Sigmoid colon (tissue), 7 donors: ENCODE measurements around the gene CLDN2. TPM values are rescaled to one million over a fixed set of nuclear protein-coding genes. Genes with fewer than 3 reads are reported as not detected.
"Not testable (repeated sequence)": the region's sequence is repeated elsewhere in the genome, so short reads cannot be mapped to it uniquely, and the experiment has no call there.

Source experiments
- DNase-seq: peaks from one replicate; pipeline ENCODE4 v3.0.0-alpha.2; 2019
- H3K27ac ChIP-seq, 4 donors: fragments of 200-600 bp; sonication (generic); one replicate each; pipeline ENCODE4 v1.5.1; 2016 to 2019; ENCODE audit warnings: mild to moderate bottlenecking in 1 of 4
- H3K27me3 ChIP-seq, 3 donors: fragments of 200-600 bp; sonication (generic); one replicate each; pipeline ENCODE4 v1.5.1; 2019; ENCODE audit warnings: mild to moderate bottlenecking in 1 of 3
- H3K36me3 ChIP-seq, 4 donors: fragments of 200-600 bp; sonication (generic); one replicate each; pipeline ENCODE4 v1.5.1; 2016 to 2019
- H3K4me1 ChIP-seq, 4 donors: fragments of 200-600 bp; sonication (generic); one replicate each; pipeline ENCODE4 v1.5.1; 2017 to 2019
- H3K4me3 ChIP-seq, 4 donors: fragments of 200-600 bp; sonication (generic); one replicate each; pipeline ENCODE4 v1.5.1; 2017 to 2019; ENCODE audit warnings: mild to moderate bottlenecking in 2 of 4, moderate library complexity in 1 of 4
- H3K9me3 ChIP-seq, 4 donors: fragments of 200-600 bp in 3 of 4; sonication (generic) in 3 of 4; one replicate each; pipeline versions ENCODE4 v1.5.1 to v1.6.1; 2013 to 2019
- CTCF ChIP-seq, 4 experiments: fragments of 450-650 bp in 3 of 4; fragments of 200-600 bp in 1 of 4; IDR thresholded peaks; one replicate each; pipeline ENCODE4 v1.5.1; 2016 to 2019; ENCODE audit warnings: antibody characterized with exemption in 4 of 4, mild to moderate bottlenecking in 3 of 4, moderate library complexity in 2 of 4
- EP300 ChIP-seq, 4 donors: sonication (generic); formaldehyde crosslinking; IDR thresholded peaks; one replicate each; pipeline ENCODE4 v1.6.1; 2017; ENCODE audit warnings: antibody characterized with exemption in 4 of 4
- POLR2A ChIP-seq, 2 donors: fragments of 450-650 bp; IDR thresholded peaks; one replicate each; pipeline ENCODE4 v1.6.1; 2016; ENCODE audit warnings: antibody characterized with exemption in 2 of 2, mild to moderate bottlenecking in 2 of 2, moderate library complexity in 2 of 2
- POLR2AphosphoS5 ChIP-seq, 4 donors: sonication (generic); formaldehyde crosslinking; IDR thresholded peaks; one replicate each; pipeline ENCODE4 v1.6.1; 2017; ENCODE audit warnings: antibody characterized with exemption in 4 of 4
- WGBS, 2 donors: extraction: QIAGEN DNeasy Blood & Tissue Kit; methylation state at CpG; one replicate each; pipeline ENCODE4 v1.1.7; 2013; 5-methylcytosine and 5-hydroxymethylcytosine counted together
- intact Hi-C: fragments of 100-400 bp; cut with DNase I; formaldehyde crosslinking; loops from one replicate; pipeline ENCODE4 v1.15.1; 2023
- polyA plus RNA-seq, 3 donors: library from polyadenylated mRNA; stranded (reverse); fragments of 200-250 nt; gene quantifications; one replicate each; pipeline ENCODE4 v1.2.3, GENCODE V29; 2013
- total RNA-seq, 4 donors: library from RNA; depleted of rRNA; stranded (reverse); fragments of >200 nt; gene quantifications; one replicate each; pipeline ENCODE4 v1.1.0, GENCODE V29; 2016
- donor health status: healthy with polysubstance abuse.
- donor health status: Bipolar disorder and iron deficiency.
- donor health status: healthy.

The CLDN2 gene
- total RNA-seq: not detected
- polyA plus RNA-seq: 1 to 10 TPM in 1 of 3 donors, under 1 TPM in 1, not detected in 1; 0.60 to 3.6 TPM

GRCh38 chrX:106919932-106920452, at the start of gene CLDN2:
Gene CLDN2 (plus strand): TSS chrX:106920402. CDS start chrX:106928229, 7,827 bp downstream.
- no peaks in the 10 kb centered on the region for H3K4me1 ChIP-seq
- H3K36me3 ChIP-seq: no peaks in the 10 kb centered on the region
- DNase-seq: no peak
- TF ChIP-seq CTCF (IDR thresholded peaks at IDR 0.05): no peak
- TF ChIP-seq POLR2A (IDR thresholded peaks at IDR 0.05): no peak
- TF ChIP-seq POLR2AphosphoS5 (IDR thresholded peaks at IDR 0.05): no peak
- TF ChIP-seq EP300 (IDR thresholded peaks at IDR 0.05): no peak
- no peaks in the 10 kb centered on the region for H3K27me3 ChIP-seq
- no peaks in the 10 kb centered on the region for H3K9me3 ChIP-seq
- H3K27ac ChIP-seq: no peak within 1 kb of the TSS
- intact Hi-C loops: no loop called here
- WGBS, 2 donors: 50 to 79% methylated on average over 2 of the region's 2 CpGs
- no peak within 1 kb of the TSS for H3K4me3 ChIP-seq

- intact Hi-C loops, H3K9me3 ChIP-seq, H3K4me3 ChIP-seq, H3K4me1 ChIP-seq, H3K27ac ChIP-seq, H3K27me3 ChIP-seq, DNase-seq, H3K36me3 ChIP-seq: not testable (repeated sequence)
- 97% methylated on average over 2 of the region's 2 CpGs for WGBS, 2 donors
These were observed 47.4 kb upstream of the CLDN2 start for GRCh38 chrX:106872796-106873195.

- H3K27me3 ChIP-seq: no peaks in the 10 kb centered on the region
- no peak for DNase-seq
- intact Hi-C loops: no loop called here
- no peaks in the 10 kb centered on the region for H3K36me3 ChIP-seq
- H3K9me3 ChIP-seq: no peaks in the 10 kb centered on the region
- WGBS, 2 donors: 46 to 68% methylated on average over 2 of the region's 2 CpGs
- H3K4me3 ChIP-seq: no peak overlapping the region
- no peak overlapping the region for H3K27ac ChIP-seq
- no peaks in the 10 kb centered on the region for H3K4me1 ChIP-seq
- TF ChIP-seq POLR2A (IDR thresholded peaks at IDR 0.05) (no peak), CTCF (IDR thresholded peaks at IDR 0.05) (no peak), EP300 (IDR thresholded peaks at IDR 0.05) (no peak)
These were observed 46.1 kb upstream of the CLDN2 start for GRCh38 chrX:106874075-106874474.

- Histone ChIP-seq H3K9me3 (no peaks in the 10 kb centered on the region), H3K36me3 (no peaks in the 10 kb centered on the region), H3K27me3 (no peaks in the 10 kb centered on the region), H3K4me3 (no peak overlapping the region), H3K4me1 (no peaks in the 10 kb centered on the region), H3K27ac (no peak overlapping the region)
- no peak for DNase-seq
- 74 to 86% methylated on average over 1 of the region's 1 CpG for WGBS, 2 donors
- TF ChIP-seq POLR2AphosphoS5 (IDR thresholded peaks at IDR 0.05) (no peak), CTCF (IDR thresholded peaks at IDR 0.05) (no peak), EP300 (IDR thresholded peaks at IDR 0.05) (no peak), POLR2A (IDR thresholded peaks at IDR 0.05) (no peak)
- intact Hi-C loops: no loop called here
These were observed 45.1 kb upstream of the CLDN2 start for GRCh38 chrX:106875151-106875550.

- TF ChIP-seq POLR2A (IDR thresholded peaks at IDR 0.05) (no peak), CTCF (IDR thresholded peaks at IDR 0.05) (no peak), POLR2AphosphoS5 (IDR thresholded peaks at IDR 0.05) (no peak), EP300 (IDR thresholded peaks at IDR 0.05) (no peak)
- DNase-seq: no peak
- intact Hi-C loops: no loop called here
These were observed 30.7 kb upstream of the CLDN2 start for GRCh38 chrX:106889468-106889867.

More at GRCh38 chrX:106889468-106889867, 30.7 kb upstream of the CLDN2 start:
- Histone ChIP-seq H3K27me3 (no peaks in the 10 kb centered on the region), H3K4me1 (peaks cover 0 to under 1% (median 0%) of the 10 kb centered on the region in 4 donors), H3K27ac (no peak overlapping the region), H3K4me3 (no peak overlapping the region), H3K9me3 (no peaks in the 10 kb centered on the region), H3K36me3 (no peaks in the 10 kb centered on the region)
- WGBS, 2 donors: 21 to 58% methylated on average over 1 of the region's 1 CpG
